DOHH2 (cell line): ENCODE data around the gene PPIB.

ENCODE experiments used
- EZH2phosphoT487 ChIP-seq: fragments of 200-600 bp; sonication (generic); IDR thresholded peaks from 2 replicates; pipeline ENCODE4 v1.6.1; 2017; ENCODE audit warnings: borderline replicate concordance, mild to moderate bottlenecking, antibody characterized with exemption, low read length, moderate library complexity, mixed read lengths
- TF ChIP-seq, protein P1 (sequence below): fragments of 200-600 bp; sonication (generic); IDR thresholded peaks from one replicate; pipeline ENCODE4 v1.5.1; 2014; ENCODE audit warnings: antibody characterized with exemption, mild to moderate bottlenecking, low read depth, low read length; ENCODE audit not compliant: poor library complexity, severe bottlenecking

DNA sequence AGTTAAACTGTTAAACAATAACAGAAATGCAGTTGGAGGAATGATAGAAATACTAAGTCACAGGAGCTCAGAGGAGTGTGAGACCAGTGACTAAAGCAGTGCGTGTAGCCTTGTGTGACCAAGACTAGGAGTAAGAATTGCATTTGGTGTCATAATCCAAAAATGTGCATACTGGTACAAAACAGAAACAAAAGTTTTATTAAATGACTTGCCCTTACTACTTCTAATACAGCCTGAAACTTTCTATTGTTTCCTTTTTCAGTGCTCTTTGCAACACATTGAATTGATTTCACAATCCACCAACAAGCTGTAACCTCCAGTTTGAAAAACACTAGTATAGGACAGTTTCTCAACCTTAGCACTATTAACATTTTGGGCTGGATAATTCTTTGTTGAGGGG lies 49.9 kb downstream of the PPIB start:
- TF ChIP-seq, protein P1, sequence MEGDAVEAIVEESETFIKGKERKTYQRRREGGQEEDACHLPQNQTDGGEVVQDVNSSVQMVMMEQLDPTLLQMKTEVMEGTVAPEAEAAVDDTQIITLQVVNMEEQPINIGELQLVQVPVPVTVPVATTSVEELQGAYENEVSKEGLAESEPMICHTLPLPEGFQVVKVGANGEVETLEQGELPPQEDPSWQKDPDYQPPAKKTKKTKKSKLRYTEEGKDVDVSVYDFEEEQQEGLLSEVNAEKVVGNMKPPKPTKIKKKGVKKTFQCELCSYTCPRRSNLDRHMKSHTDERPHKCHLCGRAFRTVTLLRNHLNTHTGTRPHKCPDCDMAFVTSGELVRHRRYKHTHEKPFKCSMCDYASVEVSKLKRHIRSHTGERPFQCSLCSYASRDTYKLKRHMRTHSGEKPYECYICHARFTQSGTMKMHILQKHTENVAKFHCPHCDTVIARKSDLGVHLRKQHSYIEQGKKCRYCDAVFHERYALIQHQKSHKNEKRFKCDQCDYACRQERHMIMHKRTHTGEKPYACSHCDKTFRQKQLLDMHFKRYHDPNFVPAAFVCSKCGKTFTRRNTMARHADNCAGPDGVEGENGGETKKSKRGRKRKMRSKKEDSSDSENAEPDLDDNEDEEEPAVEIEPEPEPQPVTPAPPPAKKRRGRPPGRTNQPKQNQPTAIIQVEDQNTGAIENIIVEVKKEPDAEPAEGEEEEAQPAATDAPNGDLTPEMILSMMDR = no peak
- no peak for TF ChIP-seq EZH2phosphoT487
